Endothelial cell (in vitro differentiated cells): ENCODE measurements around the gene PGLYRP2. TPM values are rescaled to one million over a fixed set of nuclear protein-coding genes. Genes with fewer than 3 reads are reported as not detected.

Experiments used
- DNase-seq: peaks from one replicate; pipeline ENCODE4 v3.0.0; 2021; ENCODE audit warnings: low spot score
- H3K27ac Mint-ChIP-seq: one replicate; pipeline ENCODE4 v1.8.0; 2021; ENCODE audit warnings: mixed read lengths, inconsistent platforms; ENCODE audit not compliant: unreplicated experiment
- H3K27me3 Mint-ChIP-seq: one replicate; pipeline ENCODE4 v1.8.0; 2021; ENCODE audit warnings: mild to moderate bottlenecking, moderate library complexity, mixed read lengths, inconsistent platforms; ENCODE audit not compliant: unreplicated experiment
- H3K36me3 Mint-ChIP-seq: one replicate; pipeline ENCODE4 v1.8.0; 2021; ENCODE audit warnings: mild to moderate bottlenecking, low read depth, mixed read lengths, inconsistent platforms; ENCODE audit not compliant: unreplicated experiment
- H3K4me1 Mint-ChIP-seq: one replicate; pipeline ENCODE4 v1.8.0; 2021; ENCODE audit warnings: mild to moderate bottlenecking, mixed read lengths, inconsistent platforms; ENCODE audit not compliant: unreplicated experiment
- H3K4me3 Mint-ChIP-seq: one replicate; pipeline ENCODE4 v1.8.0; 2021; ENCODE audit warnings: mild to moderate bottlenecking, mixed read lengths, inconsistent platforms; ENCODE audit not compliant: unreplicated experiment
- H3K9me3 Mint-ChIP-seq: one replicate; pipeline ENCODE4 v1.8.0; 2021; ENCODE audit warnings: mixed read lengths, inconsistent platforms; ENCODE audit not compliant: unreplicated experiment
- total RNA-seq: library from RNA; stranded (reverse); fragmentation: NEBNext Ultra II Directional; extraction: Animal tissue kit (Norgen Biotek cat#: 25700); gene quantifications from one replicate; pipeline ENCODE4 v1.2.1, GENCODE V29; 2021; ENCODE audit not compliant: unreplicated experiment
- TF ChIP-seq, protein P1 (sequence below): fragments of 200-600 bp; sonication (generic); IDR thresholded peaks from one replicate; pipeline ENCODE4 v1.5.0; 2021; ENCODE audit warnings: antibody characterized with exemption; ENCODE audit not compliant: unreplicated experiment

The PGLYRP2 gene
- total RNA-seq, 1 donor from 2014 or later, result not detected

DNA sequence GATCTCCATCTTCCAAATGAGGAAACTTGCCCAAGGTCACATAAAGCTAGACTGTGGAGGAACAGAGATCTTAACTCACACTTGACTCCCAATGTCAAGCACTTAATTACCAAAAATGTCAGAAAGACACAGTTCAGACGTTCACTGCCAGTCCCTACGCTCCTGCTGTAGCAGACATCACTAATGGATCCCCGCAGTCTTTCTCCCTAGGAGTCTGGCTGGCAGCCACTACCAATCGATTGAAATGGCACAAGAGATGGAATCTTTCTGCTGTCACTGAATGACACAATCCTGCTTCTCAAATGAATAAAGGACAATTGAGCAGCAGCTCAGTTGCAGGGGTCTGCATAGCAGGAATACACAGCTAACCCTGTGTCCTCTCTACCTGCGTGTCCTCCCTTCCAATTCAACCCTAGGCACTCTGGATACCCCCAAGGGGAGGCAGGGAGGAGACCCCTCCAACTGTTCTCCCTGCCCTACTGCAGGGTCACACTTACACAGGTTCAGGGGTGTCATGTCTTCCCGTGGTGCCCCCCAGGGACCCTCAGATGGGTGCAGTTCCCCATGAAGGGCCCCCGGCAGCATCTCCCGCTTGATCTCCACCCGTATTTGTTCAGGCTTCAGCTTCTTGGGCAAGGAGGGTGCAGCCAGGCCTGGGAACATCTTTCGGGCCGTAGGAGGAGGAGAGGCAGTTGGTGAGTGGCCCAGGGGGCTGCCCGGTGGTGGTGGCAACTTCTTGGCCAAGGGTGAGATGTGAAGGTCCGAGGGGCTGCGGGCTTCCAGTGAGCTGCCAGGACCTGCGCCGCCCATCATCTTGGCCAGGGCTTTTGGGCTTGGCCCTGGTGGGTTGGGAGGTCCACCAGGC is 52.6 kb downstream of the PGLYRP2 start:
- Mint-ChIP-seq H3K4me3 (peak overlapping the region; percentile 88), H3K36me3 (peaks cover 54% of the 10 kb centered on the region), H3K4me1 (peaks cover 22% of the 10 kb centered on the region), H3K27me3 (peaks cover 30% of the 10 kb centered on the region), H3K9me3 (no peaks in the 10 kb centered on the region), H3K27ac (peak overlapping the region; percentile 94)
- DNase-seq, result no peak
- TF ChIP-seq, protein P1, sequence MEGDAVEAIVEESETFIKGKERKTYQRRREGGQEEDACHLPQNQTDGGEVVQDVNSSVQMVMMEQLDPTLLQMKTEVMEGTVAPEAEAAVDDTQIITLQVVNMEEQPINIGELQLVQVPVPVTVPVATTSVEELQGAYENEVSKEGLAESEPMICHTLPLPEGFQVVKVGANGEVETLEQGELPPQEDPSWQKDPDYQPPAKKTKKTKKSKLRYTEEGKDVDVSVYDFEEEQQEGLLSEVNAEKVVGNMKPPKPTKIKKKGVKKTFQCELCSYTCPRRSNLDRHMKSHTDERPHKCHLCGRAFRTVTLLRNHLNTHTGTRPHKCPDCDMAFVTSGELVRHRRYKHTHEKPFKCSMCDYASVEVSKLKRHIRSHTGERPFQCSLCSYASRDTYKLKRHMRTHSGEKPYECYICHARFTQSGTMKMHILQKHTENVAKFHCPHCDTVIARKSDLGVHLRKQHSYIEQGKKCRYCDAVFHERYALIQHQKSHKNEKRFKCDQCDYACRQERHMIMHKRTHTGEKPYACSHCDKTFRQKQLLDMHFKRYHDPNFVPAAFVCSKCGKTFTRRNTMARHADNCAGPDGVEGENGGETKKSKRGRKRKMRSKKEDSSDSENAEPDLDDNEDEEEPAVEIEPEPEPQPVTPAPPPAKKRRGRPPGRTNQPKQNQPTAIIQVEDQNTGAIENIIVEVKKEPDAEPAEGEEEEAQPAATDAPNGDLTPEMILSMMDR, result no peak

DNA sequence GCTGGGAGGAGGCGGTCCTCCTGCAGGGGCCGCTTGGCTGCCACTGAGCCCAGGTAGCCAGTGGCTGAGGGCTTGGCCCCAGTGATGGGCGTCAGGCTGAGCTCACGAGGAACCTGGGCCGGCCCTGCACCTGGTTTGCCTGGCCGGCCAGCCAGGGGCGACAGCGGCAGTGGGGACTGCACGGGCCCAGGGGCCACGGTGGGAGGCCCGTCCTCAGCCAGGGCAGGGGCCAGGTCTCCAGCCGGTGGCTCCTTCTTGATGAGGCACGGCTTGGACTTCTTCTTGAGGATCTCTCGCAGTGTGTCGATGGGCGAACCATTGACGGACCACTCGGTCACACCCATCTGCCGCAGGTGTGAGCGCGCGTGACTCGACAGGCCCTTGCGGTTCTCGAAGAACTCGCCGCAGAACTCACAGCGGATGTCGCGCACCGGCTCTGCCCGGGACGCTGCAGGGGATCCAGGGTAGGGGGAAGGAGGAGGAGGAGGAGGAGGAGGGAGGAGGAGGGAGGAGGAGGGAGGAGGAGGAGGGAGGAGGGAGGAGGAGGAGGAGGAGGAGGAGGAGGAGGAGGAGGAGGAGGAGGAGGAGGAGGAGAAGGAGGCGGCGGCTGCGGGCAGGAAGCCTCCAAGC is 53.9 kb downstream of the PGLYRP2 start:
- no peak overlapping the region for H3K4me3 Mint-ChIP-seq
- peaks cover 26% of the 10 kb centered on the region for H3K27me3 Mint-ChIP-seq
- no peaks in the 10 kb centered on the region for H3K9me3 Mint-ChIP-seq
- peaks cover 46% of the 10 kb centered on the region for H3K36me3 Mint-ChIP-seq
- TF ChIP-seq, protein P1, result no peak
- DNase-seq, result no peak
- peaks cover 13% of the 10 kb centered on the region for H3K4me1 Mint-ChIP-seq
- no peak overlapping the region for H3K27ac Mint-ChIP-seq

DNA sequence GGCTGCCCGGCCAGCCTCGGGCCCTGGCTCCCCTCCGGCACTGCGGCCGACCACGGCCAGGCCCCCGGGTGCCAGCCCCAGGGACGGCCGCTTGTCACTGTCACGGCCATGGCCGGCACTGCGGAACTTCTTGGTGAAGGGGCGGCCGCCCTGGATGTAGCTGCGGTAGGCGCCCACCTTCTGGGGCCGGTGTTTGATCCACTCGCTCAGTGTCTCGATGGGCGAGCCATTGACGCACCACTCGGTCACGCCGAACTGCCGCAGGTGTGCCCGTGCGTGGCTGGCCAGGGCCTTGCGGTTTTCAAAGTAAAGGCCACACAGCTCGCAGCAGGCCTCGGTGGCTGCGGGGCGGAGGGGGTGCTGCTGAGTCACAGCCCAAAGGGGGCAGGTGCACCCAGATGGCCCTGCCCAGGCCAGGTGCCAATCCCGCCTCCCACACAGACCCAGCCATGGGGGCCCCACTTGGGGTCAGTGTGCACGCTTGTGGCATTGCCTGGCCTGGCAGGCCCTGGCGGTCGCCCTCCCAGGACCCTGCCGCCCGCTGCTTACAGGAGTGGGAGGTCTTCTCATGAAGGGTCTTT is 54.5 kb downstream of the PGLYRP2 start:
- peaks cover 12% of the 10 kb centered on the region for H3K4me1 Mint-ChIP-seq
- peaks cover 42% of the 10 kb centered on the region for H3K36me3 Mint-ChIP-seq
- no peak overlapping the region for H3K27ac Mint-ChIP-seq
- TF ChIP-seq, protein P1, result no peak
- no peaks in the 10 kb centered on the region for H3K9me3 Mint-ChIP-seq
- no peak for DNase-seq
- no peak overlapping the region for H3K4me3 Mint-ChIP-seq
- peaks cover 22% of the 10 kb centered on the region for H3K27me3 Mint-ChIP-seq

DNA sequence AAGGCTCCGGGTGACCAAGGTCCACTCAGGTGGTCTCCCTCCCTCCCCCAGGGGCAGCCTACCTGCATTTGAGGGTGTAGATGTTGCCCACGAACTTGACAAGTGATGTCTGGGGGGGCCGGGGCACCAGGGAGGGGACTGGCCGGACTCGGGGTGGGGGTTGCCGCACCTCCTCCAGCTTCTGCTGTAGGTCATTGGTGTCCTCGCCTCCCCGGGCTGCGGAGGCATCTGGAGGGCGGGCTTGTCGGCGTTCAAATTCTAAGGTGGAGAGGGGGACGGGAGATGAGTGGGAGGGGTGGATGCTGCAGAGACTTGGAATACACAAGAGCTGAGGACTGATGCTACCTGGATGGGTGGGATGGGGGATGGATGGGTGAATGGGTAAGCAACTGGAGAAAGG is 55.2 kb downstream of the PGLYRP2 start:
- Mint-ChIP-seq H3K27ac (no peak overlapping the region), H3K27me3 (peaks cover 22% of the 10 kb centered on the region), H3K4me3 (no peak overlapping the region), H3K4me1 (peaks cover 11% of the 10 kb centered on the region), H3K9me3 (no peaks in the 10 kb centered on the region), H3K36me3 (peaks cover 41% of the 10 kb centered on the region)
- no peak for DNase-seq
- TF ChIP-seq, protein P1, result no peak
